HEK293 (cell line): ENCODE data around the gene HSD17B2.

ENCODE experiments used
- CTCF ChIA-PET: fragments of 350-600 bp; formaldehyde crosslinking; extraction: SDS; loops from one replicate; lab custom pipeline; 2021; ENCODE audit warnings: antibody characterized with exemption; lab: Yijun Ruan, JAX
- POLR2A ChIA-PET: fragments of 300-600 bp; formaldehyde crosslinking; extraction: SDS; loops from one replicate; lab custom pipeline; 2020; ENCODE audit warnings: antibody characterized with exemption, inconsistent platforms; lab: Yijun Ruan, JAX
- H3K27ac ChIP-seq: fragments of 200-500 bp; sonication (Bioruptor generic); 2 replicates; pipeline ENCODE4 v1.5.1; 2014; ENCODE audit warnings: low read depth, low read length, control low read depth, inconsistent platforms; ENCODE audit errors: extremely low read depth
- H3K36me3 ChIP-seq, 2 experiments: fragments of 200-500 bp in 1 of 2; sonication (Bioruptor generic) in 1 of 2; 1 replicate in 1 of 2; 2 replicates in 1 of 2; pipeline ENCODE4 v1.5.1; 2014 to 2017; ENCODE audit warnings: inconsistent platforms in 2 of 2, low read length in 2 of 2; ENCODE audit not compliant: control insufficient read depth in 2 of 2, insufficient read depth in 1 of 2
- H3K4me1 ChIP-seq: fragments of 200-500 bp; sonication (Bioruptor generic); 2 replicates; pipeline ENCODE4 v1.5.1; 2014; ENCODE audit warnings: mild to moderate bottlenecking, low read length, inconsistent platforms; ENCODE audit not compliant: control insufficient read depth, insufficient read depth
- H3K4me3 ChIP-seq: 2 replicates; pipeline ENCODE4 v1.5.1; 2011; ENCODE audit warnings: low read depth, mild to moderate bottlenecking, control low read depth, low read length, moderate library complexity
- H3K9me3 ChIP-seq: fragments of 200-500 bp; sonication (Bioruptor generic); 2 replicates; pipeline ENCODE4 v1.5.1; 2014; ENCODE audit warnings: low read depth, low read length, inconsistent platforms; ENCODE audit not compliant: control insufficient read depth, insufficient read depth
- BCL11B ChIP-seq: fragments of 450-650 bp; formaldehyde crosslinking; IDR thresholded peaks from 2 replicates; pipeline ENCODE4 v1.5.1; 2016; ENCODE audit warnings: low read depth, missing biosample characterization, missing genetic modification characterization
- BCL6B ChIP-seq: fragments of 450-650 bp; formaldehyde crosslinking; IDR thresholded peaks from 2 replicates; pipeline ENCODE4 v1.5.1; 2017; ENCODE audit warnings: missing biosample characterization, missing genetic modification characterization
- GFI1B ChIP-seq: fragments of 450-650 bp; formaldehyde crosslinking; IDR thresholded peaks from 2 replicates; pipeline ENCODE4 v1.5.1; 2016; ENCODE audit warnings: missing biosample characterization, missing genetic modification characterization
- PRDM1 ChIP-seq: fragments of 450-650 bp; formaldehyde crosslinking; IDR thresholded peaks from 2 replicates; pipeline ENCODE4; 2016; ENCODE audit warnings: missing biosample characterization, missing genetic modification characterization
- PRDM2 ChIP-seq: fragments of 450-650 bp; formaldehyde crosslinking; IDR thresholded peaks from 2 replicates; pipeline ENCODE4 v1.5.1; 2016; ENCODE audit warnings: missing biosample characterization, missing genetic modification characterization, borderline replicate concordance
- REPIN1 ChIP-seq: fragments of 450-650 bp; formaldehyde crosslinking; IDR thresholded peaks from 2 replicates; pipeline ENCODE4 v1.5.1; 2017; ENCODE audit warnings: missing biosample characterization, missing genetic modification characterization, low read depth
- REST ChIP-seq: fragments of 450-650 bp; formaldehyde crosslinking; IDR thresholded peaks from 2 replicates; pipeline ENCODE4 v1.5.1; 2016; ENCODE audit warnings: missing biosample characterization, missing genetic modification characterization
- ZNF121 ChIP-seq: fragments of 450-650 bp; formaldehyde crosslinking; IDR thresholded peaks from 2 replicates; pipeline ENCODE4 v1.5.1; 2016; ENCODE audit warnings: missing biosample characterization, missing genetic modification characterization
- ZNF138 ChIP-seq: fragments of 450-650 bp; formaldehyde crosslinking; IDR thresholded peaks from 2 replicates; pipeline ENCODE4 v1.5.1; 2016; ENCODE audit warnings: missing biosample characterization, missing genetic modification characterization, borderline replicate concordance
- ZNF184 ChIP-seq: fragments of 450-650 bp; IDR thresholded peaks from 2 replicates; pipeline ENCODE4 v1.5.1; 2018; ENCODE audit warnings: missing biosample characterization, mild to moderate bottlenecking, missing genetic modification characterization
- ZNF302 ChIP-seq: fragments of 450-650 bp; formaldehyde crosslinking; IDR thresholded peaks from 2 replicates; pipeline ENCODE4 v1.5.1; 2016; ENCODE audit warnings: missing biosample characterization, missing genetic modification characterization, low read depth
- ZNF488 ChIP-seq: fragments of 450-650 bp; formaldehyde crosslinking; IDR thresholded peaks from 2 replicates; pipeline ENCODE4 v1.5.1; 2016; ENCODE audit warnings: missing biosample characterization, missing genetic modification characterization
- ZNF521 ChIP-seq: fragments of 450-650 bp; formaldehyde crosslinking; IDR thresholded peaks from 2 replicates; pipeline ENCODE4 v1.5.1; 2017; ENCODE audit warnings: missing biosample characterization, mild to moderate bottlenecking, missing genetic modification characterization
- ZNF529 ChIP-seq: fragments of 450-650 bp; formaldehyde crosslinking; IDR thresholded peaks from 2 replicates; pipeline ENCODE4 v1.5.1; 2017; ENCODE audit warnings: missing genetic modification characterization, missing biosample characterization; ENCODE audit not compliant: insufficient replicate concordance
- ZNF549 ChIP-seq: fragments of 450-650 bp; IDR thresholded peaks from 2 replicates; pipeline ENCODE4 v1.5.1; 2018; ENCODE audit warnings: missing biosample characterization, missing genetic modification characterization, mild to moderate bottlenecking, inconsistent platforms, moderate library complexity
- ZNF558 ChIP-seq: fragments of 450-650 bp; formaldehyde crosslinking; IDR thresholded peaks from 2 replicates; pipeline ENCODE4 v1.5.1; 2016; ENCODE audit warnings: missing biosample characterization, missing genetic modification characterization
- ZNF660 ChIP-seq: fragments of 450-650 bp; IDR thresholded peaks from 2 replicates; pipeline ENCODE4 v1.5.1; 2018; ENCODE audit warnings: missing biosample characterization, mild to moderate bottlenecking, missing genetic modification characterization
- ZNF677 ChIP-seq: fragments of 450-650 bp; IDR thresholded peaks from 2 replicates; pipeline ENCODE4 v1.5.0; 2018; ENCODE audit warnings: missing biosample characterization, mild to moderate bottlenecking, missing genetic modification characterization, moderate library complexity
- ZSCAN5A ChIP-seq: fragments of 450-650 bp; formaldehyde crosslinking; IDR thresholded peaks from 2 replicates; pipeline ENCODE4 v1.5.1; 2016; ENCODE audit warnings: missing biosample characterization, missing genetic modification characterization
- TF ChIP-seq, protein P1 (sequence below): fragments of 450-650 bp; formaldehyde crosslinking; optimal IDR thresholded peaks from 2 replicates; pipeline ENCODE3; 2016; ENCODE audit warnings: missing biosample characterization, mild to moderate bottlenecking, missing genetic modification characterization

Gene HSD17B2

DNA sequence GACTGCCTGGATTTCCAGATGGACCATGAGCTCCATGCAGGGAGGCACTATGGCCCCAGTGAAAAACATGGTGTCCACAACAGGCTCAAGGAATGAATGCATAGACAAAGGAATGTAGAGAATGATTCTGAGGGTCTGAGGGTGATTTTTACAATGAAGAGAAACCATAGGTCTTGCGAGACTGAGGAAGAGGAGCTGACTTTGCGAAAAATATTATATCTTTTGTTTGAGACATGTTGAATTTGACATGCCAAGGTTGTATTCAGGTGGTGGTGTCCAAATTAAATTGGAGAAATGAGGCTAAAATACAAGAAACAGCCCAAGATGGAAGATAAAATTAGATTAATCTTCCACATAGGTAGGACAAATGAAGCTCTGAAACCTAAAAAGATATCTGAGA, 12.7 kb downstream of the HSD17B2 start:
- ChIA-PET POLR2A (no interaction called here), CTCF (interaction anchor here (0.7 to 1.3 kb wide), 2 partner anchors 8 to 14 kb away, joined by 3 read pairs; no protein-coding TSS in a partner anchor)
- TF ChIP-seq PRDM2 (tag by site-specific recombination) (no peak), ZNF529 (tag by site-specific recombination) (no peak), ZNF184 (tag by site-specific recombination) (no peak), PRDM1 (tag by site-specific recombination) (no peak), ZNF138 (no peak), GFI1B (tag by site-specific recombination) (no peak), ZNF558 (tag by site-specific recombination) (no peak)
- no peak overlapping the region for H3K27ac ChIP-seq
- H3K4me3 ChIP-seq, result no peak overlapping the region
- H3K4me1 ChIP-seq, result no peaks in the 10 kb centered on the region
- no peaks in the 10 kb centered on the region for H3K36me3 ChIP-seq
- no peaks in the 10 kb centered on the region for H3K9me3 ChIP-seq

DNA sequence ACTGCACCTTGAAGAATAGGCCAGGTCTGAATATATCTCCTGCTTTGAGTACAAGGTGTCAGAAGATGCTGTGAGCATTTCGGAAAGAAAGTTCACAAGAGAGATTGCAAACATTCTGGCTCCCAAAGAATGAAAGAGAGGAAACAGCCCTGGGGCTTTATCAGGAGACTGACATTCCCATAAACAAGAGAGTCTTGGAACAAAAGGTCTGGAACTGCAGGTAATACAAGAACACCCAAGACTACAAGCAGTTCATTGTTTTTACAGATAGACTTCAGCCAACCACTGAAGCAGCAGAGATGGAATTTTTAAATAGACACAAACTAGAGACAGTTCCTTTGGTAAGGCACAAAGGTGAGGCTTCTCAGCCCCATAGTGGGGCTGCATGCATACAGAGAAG, 14.4 kb downstream of the HSD17B2 start:
- Histone ChIP-seq H3K36me3 (no peaks in the 10 kb centered on the region), H3K4me3 (no peak overlapping the region), H3K4me1 (no peaks in the 10 kb centered on the region), H3K9me3 (no peaks in the 10 kb centered on the region), H3K27ac (no peak overlapping the region)
- ChIA-PET CTCF (interaction anchor here (0.7 kb wide), 1 partner anchor 12 kb away, joined by 3 read pairs; no protein-coding TSS in a partner anchor), POLR2A (no interaction called here)
- TF ChIP-seq ZSCAN5A (no peak), ZNF121 (tag by site-specific recombination) (no peak), ZNF660 (tag by site-specific recombination) (no peak), BCL11B (tag by site-specific recombination) (no peak), ZNF302 (no peak), REST (tag by site-specific recombination) (no peak), ZNF488 (no peak), REPIN1 (no peak), BCL6B (tag by site-specific recombination) (no peak), ZNF549 (no peak), ZNF677 (tag by site-specific recombination) (no peak), ZNF521 (tag by site-specific recombination) (no peak)
- TF ChIP-seq, protein P1, sequence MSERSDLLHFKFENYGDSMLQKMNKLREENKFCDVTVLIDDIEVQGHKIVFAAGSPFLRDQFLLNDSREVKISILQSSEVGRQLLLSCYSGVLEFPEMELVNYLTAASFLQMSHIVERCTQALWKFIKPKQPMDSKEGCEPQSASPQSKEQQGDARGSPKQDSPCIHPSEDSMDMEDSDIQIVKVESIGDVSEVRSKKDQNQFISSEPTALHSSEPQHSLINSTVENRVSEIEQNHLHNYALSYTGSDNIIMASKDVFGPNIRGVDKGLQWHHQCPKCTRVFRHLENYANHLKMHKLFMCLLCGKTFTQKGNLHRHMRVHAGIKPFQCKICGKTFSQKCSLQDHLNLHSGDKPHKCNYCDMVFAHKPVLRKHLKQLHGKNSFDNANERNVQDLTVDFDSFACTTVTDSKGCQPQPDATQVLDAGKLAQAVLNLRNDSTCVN (tag by site-specific recombination), result no peak
